ENCODE results near the gene MDM4. TPM values are rescaled to one million over a fixed set of nuclear protein-coding genes. Genes with fewer than 3 reads are reported as not detected.

MDM4 gene
- total RNA-seq, 2 donors from 2014 or later: 65.5 to 161 TPM

GRCh38 chr1:204599596-204599995, 83.4 kb downstream of the MDM4 start:
- Histone ChIP-seq H3K36me3 (ENCODE audit: control insufficient read depth, insufficient read depth, low read length) (no peaks in the 10 kb centered on the region), H3K4me3 (ENCODE audit: low read length) (no peak overlapping the region), H3K9me3 (ENCODE audit: control insufficient read depth, low read length) (no peaks in the 10 kb centered on the region), H3K27ac (ENCODE audit: low read depth, low read length) (no peak overlapping the region), H3K9ac (ENCODE audit: extremely low read depth, low read length, poor library complexity, severe bottlenecking) (no peak overlapping the region), H3K27me3 (ENCODE audit: control insufficient read depth, insufficient read depth, low read length, poor library complexity, severe bottlenecking) (no peaks in the 10 kb centered on the region), H3K4me1 (ENCODE audit: control insufficient read depth, insufficient read depth, low read length) (no peaks in the 10 kb centered on the region)
- no peak for TF ChIP-seq CTCF (conservative IDR thresholded peaks at IDR 0.05)
- no peak for DNase-seq
- H3K27me3 Mint-ChIP-seq (ENCODE audit: insufficient read depth): no peaks in the 10 kb centered on the region
- no peak overlapping the region for H3K4me3 Mint-ChIP-seq
- H3K27ac Mint-ChIP-seq: no peak overlapping the region
- no peaks in the 10 kb centered on the region for H3K4me1 Mint-ChIP-seq
- no peaks in the 10 kb centered on the region for H3K9me3 Mint-ChIP-seq
- WGBS, 2 experiments (ENCODE audit: insufficient coverage in 1 of 2, insufficient read length in 1 of 2): 90 to 97% methylated on average over 10 of the region's 10 CpGs
- H3K36me3 Mint-ChIP-seq (ENCODE audit: low read depth): no peaks in the 10 kb centered on the region

DNA sequence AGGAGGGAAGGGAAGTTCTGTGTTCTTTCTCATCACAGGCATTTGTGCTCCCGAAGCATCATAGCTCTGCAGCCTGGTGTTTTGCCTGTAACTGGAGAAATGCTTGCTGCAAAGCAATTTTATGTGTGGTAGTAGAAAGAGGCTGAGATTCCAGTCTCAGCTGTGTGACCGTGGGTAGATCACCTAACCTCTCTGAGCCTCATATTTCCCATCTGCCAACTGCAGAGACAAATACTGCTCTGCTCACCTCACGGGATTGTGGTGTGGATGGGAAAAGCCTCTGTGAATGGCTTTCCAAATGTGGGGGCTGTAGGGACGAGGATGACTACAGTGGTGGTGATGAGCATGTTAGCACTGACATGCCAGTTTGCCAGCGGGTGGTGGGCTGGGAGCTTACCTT, 84.0 kb downstream of the MDM4 start:
- no peaks in the 10 kb centered on the region for H3K4me1 ChIP-seq (ENCODE audit: control insufficient read depth, insufficient read depth, low read length)
- Mint-ChIP-seq H3K9me3 (no peaks in the 10 kb centered on the region), H3K27ac (no peak overlapping the region), H3K27me3 (ENCODE audit: insufficient read depth) (no peaks in the 10 kb centered on the region), H3K4me1 (no peaks in the 10 kb centered on the region), H3K4me3 (no peak overlapping the region), H3K36me3 (ENCODE audit: low read depth) (no peaks in the 10 kb centered on the region)
- 92 to 93% methylated on average over 5 of the region's 5 CpGs for WGBS, 2 experiments (ENCODE audit: insufficient coverage in 1 of 2, insufficient read length in 1 of 2)
- no peak for DNase-seq
- H3K27me3 ChIP-seq (ENCODE audit: control insufficient read depth, insufficient read depth, low read length, poor library complexity, severe bottlenecking): no peaks in the 10 kb centered on the region
- H3K9me3 ChIP-seq (ENCODE audit: control insufficient read depth, low read length): no peaks in the 10 kb centered on the region
- no peak overlapping the region for H3K4me3 ChIP-seq (ENCODE audit: low read length)
- no peak overlapping the region for H3K9ac ChIP-seq (ENCODE audit: extremely low read depth, low read length, poor library complexity, severe bottlenecking)
- no peaks in the 10 kb centered on the region for H3K36me3 ChIP-seq (ENCODE audit: control insufficient read depth, insufficient read depth, low read length)
- H3K27ac ChIP-seq (ENCODE audit: low read depth, low read length): no peak overlapping the region
- TF ChIP-seq CTCF (conservative IDR thresholded peaks at IDR 0.05): no peak

- no peaks in the 10 kb centered on the region for H3K36me3 ChIP-seq (ENCODE audit: control insufficient read depth, insufficient read depth, low read length)
- H3K36me3 Mint-ChIP-seq (ENCODE audit: low read depth): no peaks in the 10 kb centered on the region
- peak; percentile 69 for TF ChIP-seq CTCF (conservative IDR thresholded peaks at IDR 0.05)
- no peak overlapping the region for H3K4me3 Mint-ChIP-seq
- no peaks in the 10 kb centered on the region for H3K4me1 Mint-ChIP-seq
- no peak overlapping the region for H3K9ac ChIP-seq (ENCODE audit: extremely low read depth, low read length, poor library complexity, severe bottlenecking)
- H3K27ac Mint-ChIP-seq: no peak overlapping the region
- DNase-seq: peak; percentile 72
- 92% methylated on average over 4 of the region's 4 CpGs for WGBS, 2 experiments (ENCODE audit: insufficient coverage in 1 of 2, insufficient read length in 1 of 2)
- H3K27ac ChIP-seq (ENCODE audit: low read depth, low read length): no peak overlapping the region
- H3K9me3 ChIP-seq (ENCODE audit: control insufficient read depth, low read length): no peaks in the 10 kb centered on the region
- H3K27me3 Mint-ChIP-seq (ENCODE audit: insufficient read depth): no peaks in the 10 kb centered on the region
- H3K4me1 ChIP-seq (ENCODE audit: control insufficient read depth, insufficient read depth, low read length): no peaks in the 10 kb centered on the region
- H3K4me3 ChIP-seq (ENCODE audit: low read length): no peak overlapping the region
- H3K27me3 ChIP-seq (ENCODE audit: control insufficient read depth, insufficient read depth, low read length, poor library complexity, severe bottlenecking): no peaks in the 10 kb centered on the region
- no peaks in the 10 kb centered on the region for H3K9me3 Mint-ChIP-seq
These were observed 84.8 kb downstream of the MDM4 start for GRCh38 chr1:204600968-204601367.
